Measurements from ENCODE around the gene ACLY.

DNA sequence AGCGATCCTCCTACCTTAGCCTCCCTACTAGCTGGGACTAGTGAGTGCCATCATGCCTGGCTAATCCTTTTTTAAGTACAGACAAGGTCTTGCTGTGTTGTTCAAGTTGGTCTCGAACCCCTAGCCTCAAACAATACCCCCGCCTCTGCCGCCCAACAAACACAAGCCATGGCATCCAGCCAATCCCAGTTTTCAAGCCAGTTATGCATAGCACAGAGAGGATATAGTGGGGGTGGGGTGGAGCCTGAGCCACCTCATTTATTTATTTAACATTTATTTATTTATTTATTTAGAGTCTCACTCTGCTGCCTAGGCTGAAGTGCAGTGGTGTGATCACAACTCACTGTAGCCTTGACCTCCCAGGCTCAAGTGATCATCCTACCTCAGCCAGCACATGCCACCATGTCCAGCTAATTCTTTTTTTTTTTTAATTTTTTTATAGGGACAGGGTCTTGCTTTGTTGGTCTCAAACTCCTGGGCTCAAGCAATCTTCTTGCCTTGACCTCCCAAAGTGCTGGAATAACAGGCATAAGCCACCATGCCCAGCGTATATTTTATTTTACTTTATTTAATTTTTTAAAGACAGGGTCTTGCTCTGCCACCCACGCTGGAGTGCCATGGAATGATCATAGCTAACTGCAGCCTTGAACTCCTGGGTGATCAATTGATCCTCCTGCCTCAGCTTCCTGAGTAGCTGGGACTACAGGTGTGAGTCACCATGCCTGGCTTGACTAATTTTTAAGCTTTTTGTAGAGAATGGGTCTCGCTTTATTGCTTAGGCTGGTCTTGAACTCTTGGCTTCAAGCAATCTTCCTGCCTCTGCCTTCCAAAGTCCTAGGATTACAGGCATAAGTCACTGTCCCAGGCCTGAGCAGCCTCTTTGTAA lies 27.4 kb downstream of the ACLY start:
- TF ChIP-seq, protein P1, sequence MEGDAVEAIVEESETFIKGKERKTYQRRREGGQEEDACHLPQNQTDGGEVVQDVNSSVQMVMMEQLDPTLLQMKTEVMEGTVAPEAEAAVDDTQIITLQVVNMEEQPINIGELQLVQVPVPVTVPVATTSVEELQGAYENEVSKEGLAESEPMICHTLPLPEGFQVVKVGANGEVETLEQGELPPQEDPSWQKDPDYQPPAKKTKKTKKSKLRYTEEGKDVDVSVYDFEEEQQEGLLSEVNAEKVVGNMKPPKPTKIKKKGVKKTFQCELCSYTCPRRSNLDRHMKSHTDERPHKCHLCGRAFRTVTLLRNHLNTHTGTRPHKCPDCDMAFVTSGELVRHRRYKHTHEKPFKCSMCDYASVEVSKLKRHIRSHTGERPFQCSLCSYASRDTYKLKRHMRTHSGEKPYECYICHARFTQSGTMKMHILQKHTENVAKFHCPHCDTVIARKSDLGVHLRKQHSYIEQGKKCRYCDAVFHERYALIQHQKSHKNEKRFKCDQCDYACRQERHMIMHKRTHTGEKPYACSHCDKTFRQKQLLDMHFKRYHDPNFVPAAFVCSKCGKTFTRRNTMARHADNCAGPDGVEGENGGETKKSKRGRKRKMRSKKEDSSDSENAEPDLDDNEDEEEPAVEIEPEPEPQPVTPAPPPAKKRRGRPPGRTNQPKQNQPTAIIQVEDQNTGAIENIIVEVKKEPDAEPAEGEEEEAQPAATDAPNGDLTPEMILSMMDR (conservative IDR thresholded peaks at IDR 0.05): no peak
- no peak for TF ChIP-seq EZH2 (IDR thresholded peaks at IDR 0.05; ENCODE audit: low read depth)

All from PC-9 (cell line).